GM10266 (cell line): Measurements from ENCODE around the gene GRIK4.

Experiments used
- DNase-seq: peaks from one replicate; pipeline ENCODE4 v3.0.0; 2012; ENCODE audit errors: extremely low spot score
- CTCF ChIP-seq: IDR thresholded peaks from 2 replicates; pipeline ENCODE4 v1.5.1; 2012; ENCODE audit warnings: mild to moderate bottlenecking, low read depth; ENCODE audit not compliant: control insufficient read depth, insufficient read depth; ENCODE audit errors: missing control alignments

GRIK4 gene

GRCh38 chr11:120912915-120913314 lies 401.4 kb downstream of the GRIK4 start:
- no peak for DNase-seq
- no peak for TF ChIP-seq CTCF

GRCh38 chr11:120914021-120914420 lies 402.5 kb downstream of the GRIK4 start:
- no peak for TF ChIP-seq CTCF

GRCh38 chr11:120914601-120915000 lies 403.1 kb downstream of the GRIK4 start:
- DNase-seq = no peak
- no peak for TF ChIP-seq CTCF

More at GRCh38 chr11:120914021-120914420, 402.5 kb downstream of the GRIK4 start:
- DNase-seq = no peak

- no peak for DNase-seq
- TF ChIP-seq CTCF = no peak
These were observed 406.2 kb downstream of the GRIK4 start for GRCh38 chr11:120917559-120918239.

GRCh38 chr11:120918257-120918656 lies 406.7 kb downstream of the GRIK4 start:
- DNase-seq = no peak
- no peak for TF ChIP-seq CTCF

GRCh38 chr11:120919045-120919444 lies 407.5 kb downstream of the GRIK4 start:
- DNase-seq = no peak
- no peak for TF ChIP-seq CTCF

GRCh38 chr11:120919566-120919965 lies 408.0 kb downstream of the GRIK4 start:
- no peak for TF ChIP-seq CTCF
- DNase-seq = no peak
